HFF-Myc (cell line): ENCODE results near the gene ARHGEF35.
"Not testable (repeated sequence)": the region's sequence is repeated elsewhere in the genome, so short reads cannot be mapped to it uniquely, and the experiment has no call there.

Experiments
- DNase-seq: peaks from one replicate; pipeline ENCODE4 v3.0.0-alpha.2; 2011; ENCODE audit warnings: low read depth; ENCODE audit errors: extremely low read depth
- H3K4me3 ChIP-seq: replicated peaks from 2 replicates; pipeline ENCODE4 v1.5.1; 2011; ENCODE audit warnings: low read depth, mild to moderate bottlenecking, control low read depth, low read length
- TF ChIP-seq, protein P1 (sequence below): IDR thresholded peaks from 2 replicates; pipeline ENCODE4 v1.5.1; 2012; ENCODE audit warnings: mild to moderate bottlenecking, low read depth, low read length, control low read depth; ENCODE audit errors: missing control alignments

The ARHGEF35 gene

DNA sequence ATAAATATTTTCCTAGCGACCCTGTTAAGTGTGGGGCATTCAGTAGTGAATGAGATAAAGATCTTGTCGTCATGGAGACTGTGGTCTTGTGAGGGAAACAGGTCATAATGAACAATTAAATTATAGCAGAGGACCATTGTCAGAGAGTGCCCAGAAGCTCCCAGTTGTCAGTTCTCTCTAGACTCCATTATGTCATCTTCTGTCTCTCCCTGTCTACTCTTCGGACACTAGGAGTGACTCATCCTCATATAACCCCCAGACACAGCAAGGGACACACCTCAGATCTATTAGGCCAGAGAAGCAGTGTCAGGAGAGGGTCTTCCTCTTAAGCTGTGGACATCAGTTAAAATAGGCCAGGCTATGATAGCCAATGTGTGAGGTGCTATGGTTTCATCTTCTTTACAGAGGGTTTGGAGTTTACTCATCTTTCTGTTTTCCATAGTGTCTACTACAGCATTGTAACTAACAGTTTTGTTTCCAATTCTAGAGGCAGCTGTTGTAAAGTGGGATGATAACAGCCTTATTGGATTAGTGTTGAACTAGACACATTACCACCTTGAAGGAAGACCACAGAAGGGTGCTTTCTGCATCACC is 7.0 kb downstream of the ARHGEF35 start:
- not testable (repeated sequence) for H3K4me3 ChIP-seq, DNase-seq

DNA sequence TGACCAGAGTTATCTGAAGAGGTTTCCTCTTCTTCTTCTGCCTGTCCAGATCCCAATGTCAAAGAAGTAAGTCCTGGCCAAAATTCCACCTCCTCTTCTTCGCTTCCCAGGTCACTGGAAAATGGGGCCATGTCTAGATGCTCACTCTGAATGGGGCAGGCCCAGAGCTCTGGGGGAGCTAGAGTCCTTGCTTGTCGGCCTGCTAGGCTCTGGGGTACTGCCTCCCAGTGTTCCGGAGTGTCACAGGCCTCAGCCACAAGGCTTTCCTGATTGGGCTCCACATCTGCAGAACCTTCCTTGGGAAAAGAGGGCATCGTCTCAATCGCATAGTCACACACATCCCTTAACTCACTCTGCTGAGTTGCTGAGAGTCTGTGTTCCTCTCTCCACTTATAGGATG is 7.8 kb downstream of the ARHGEF35 start:
- DNase-seq, H3K4me3 ChIP-seq: not testable (repeated sequence)

DNA sequence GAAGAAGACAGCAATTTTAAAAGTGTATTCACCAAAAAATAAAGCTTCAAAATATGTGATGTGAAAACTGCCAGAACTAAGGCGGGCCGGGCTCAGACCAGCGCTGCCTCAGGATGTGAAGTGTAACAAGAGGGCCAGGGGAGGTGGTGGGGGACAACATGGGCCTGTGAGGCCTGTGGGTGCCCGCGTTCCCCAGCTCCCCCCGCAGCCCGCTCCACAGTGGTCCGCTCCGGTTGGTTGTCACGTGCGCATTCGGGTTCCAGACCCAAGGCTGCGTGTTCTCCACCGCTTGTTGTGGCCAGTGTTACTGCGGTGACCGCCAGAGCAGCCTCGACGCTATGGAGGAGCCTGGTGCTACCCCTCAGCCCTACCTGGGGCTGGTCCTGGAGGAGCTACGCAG is 12.5 kb downstream of the ARHGEF35 start, which contains the start of gene CTAGE4:
Gene CTAGE4 (plus strand): TSS at position 301 of the 400 bp plus-strand sequence. CDS start 38 bp downstream, at position 339.
- not testable (repeated sequence) for DNase-seq, H3K4me3 ChIP-seq

DNA sequence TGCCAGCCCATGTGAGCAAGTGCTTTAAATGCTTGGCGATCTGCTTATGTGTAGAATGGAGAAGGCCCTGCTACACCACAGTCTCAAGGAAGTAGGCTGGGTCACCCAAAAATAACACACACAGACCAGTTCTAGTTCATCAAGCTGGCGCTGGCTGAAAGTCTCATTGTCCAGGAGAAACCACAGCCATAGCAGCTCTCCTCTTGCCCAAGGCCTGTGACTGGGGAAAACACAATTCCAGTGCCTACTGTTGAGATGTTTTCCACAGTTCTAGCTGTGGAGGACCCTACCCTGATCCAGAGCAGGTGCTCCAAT is 16.5 kb downstream of the ARHGEF35 start:
- not testable (repeated sequence) for DNase-seq, H3K4me3 ChIP-seq

DNA sequence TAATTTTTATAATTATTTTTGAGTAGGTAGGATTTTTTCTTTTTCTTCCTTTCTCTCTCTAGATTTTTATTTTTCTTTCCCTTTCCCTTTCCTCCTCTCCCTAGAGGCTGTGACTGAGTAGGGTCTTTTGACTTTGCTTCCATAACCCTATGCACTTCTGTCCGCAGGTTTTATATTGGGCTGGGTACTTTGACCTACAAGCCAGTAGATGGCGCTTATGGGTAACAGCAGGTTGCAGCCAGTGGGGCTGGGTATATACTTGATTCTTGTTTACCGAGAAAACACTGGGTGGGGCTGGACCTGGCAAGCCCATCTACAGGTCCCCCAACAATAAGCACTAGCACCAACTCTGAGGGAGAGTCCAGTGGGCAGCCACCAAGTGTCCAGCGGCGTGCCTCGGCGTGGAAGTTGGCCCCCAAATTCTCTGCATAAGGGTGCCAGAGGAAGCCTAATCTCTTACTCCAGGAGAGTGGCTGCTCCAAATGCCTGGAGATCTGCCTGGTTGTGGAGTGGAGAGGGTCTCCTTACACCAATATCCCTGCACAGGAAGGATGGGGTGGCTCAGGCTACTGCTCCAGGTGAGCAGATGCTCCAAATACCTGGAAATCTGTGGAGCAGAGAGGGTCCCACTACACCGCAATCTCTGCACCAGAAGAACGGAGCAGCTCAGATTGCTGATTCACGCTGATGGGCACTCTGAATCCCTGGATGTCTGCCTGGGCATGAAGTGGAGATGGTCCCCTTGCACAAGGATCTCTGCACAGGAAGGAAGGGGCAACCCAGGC is 17.1 kb downstream of the ARHGEF35 start:
- not testable (repeated sequence) for DNase-seq, H3K4me3 ChIP-seq
- TF ChIP-seq, protein P1, sequence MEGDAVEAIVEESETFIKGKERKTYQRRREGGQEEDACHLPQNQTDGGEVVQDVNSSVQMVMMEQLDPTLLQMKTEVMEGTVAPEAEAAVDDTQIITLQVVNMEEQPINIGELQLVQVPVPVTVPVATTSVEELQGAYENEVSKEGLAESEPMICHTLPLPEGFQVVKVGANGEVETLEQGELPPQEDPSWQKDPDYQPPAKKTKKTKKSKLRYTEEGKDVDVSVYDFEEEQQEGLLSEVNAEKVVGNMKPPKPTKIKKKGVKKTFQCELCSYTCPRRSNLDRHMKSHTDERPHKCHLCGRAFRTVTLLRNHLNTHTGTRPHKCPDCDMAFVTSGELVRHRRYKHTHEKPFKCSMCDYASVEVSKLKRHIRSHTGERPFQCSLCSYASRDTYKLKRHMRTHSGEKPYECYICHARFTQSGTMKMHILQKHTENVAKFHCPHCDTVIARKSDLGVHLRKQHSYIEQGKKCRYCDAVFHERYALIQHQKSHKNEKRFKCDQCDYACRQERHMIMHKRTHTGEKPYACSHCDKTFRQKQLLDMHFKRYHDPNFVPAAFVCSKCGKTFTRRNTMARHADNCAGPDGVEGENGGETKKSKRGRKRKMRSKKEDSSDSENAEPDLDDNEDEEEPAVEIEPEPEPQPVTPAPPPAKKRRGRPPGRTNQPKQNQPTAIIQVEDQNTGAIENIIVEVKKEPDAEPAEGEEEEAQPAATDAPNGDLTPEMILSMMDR, result peak; percentile 27

DNA sequence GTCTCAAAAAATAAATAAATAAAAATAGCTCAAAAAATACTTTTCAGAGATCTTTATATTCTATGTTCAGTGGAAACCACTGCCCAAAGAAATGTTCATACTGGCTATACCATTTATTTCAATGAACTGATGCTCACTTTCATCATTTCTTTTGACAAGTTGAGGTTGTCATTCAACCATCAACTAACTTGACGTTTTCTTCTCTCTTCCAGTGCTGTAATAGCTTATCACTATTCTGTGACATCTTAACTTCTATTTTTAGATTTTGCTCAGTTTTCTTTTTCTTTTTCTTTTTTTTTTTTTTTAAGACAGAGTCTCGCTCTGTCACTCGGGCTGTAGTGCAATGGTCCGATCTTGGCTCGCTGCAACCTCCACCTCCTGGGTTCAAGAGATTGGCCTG is 21.0 kb downstream of the ARHGEF35 start:
- no peak for DNase-seq
- TF ChIP-seq, protein P1, result no peak

DNA sequence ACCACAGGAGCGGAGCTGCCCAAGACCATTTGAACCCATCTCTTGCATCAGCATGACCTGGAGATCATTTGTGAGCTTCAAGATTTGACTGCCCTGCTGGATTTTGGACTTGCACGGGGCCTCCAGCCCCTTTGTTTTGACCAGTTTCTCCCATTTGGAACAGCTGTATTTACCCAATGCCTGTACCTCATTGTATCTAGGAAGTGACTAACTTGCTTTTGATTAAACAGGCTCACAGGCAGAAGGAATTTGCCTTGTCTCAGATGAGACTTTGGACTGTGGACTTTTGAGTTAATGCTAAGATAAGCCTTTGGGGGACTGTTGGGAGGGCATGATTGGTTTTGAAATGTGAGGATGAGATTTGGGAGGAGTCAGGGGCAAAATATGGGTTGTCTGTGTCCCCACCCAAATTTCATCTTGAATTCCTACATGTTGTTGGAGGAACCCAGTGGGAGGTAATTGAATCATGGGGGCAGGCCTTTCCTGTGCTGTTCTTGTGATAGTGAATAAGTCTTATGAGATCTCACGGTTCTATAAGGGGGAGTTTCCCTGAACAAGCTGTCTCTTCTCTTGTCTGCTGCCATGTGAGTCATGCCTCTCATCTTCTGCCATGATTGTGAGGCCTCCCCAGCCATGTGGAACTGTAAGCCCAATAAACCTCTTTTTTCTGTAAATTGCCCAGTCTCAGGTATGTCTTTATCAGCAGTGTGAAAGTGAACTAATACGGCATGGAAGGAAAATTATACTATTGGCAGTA is 23.9 kb downstream of the ARHGEF35 start:
- not testable (repeated sequence) for DNase-seq, H3K4me3 ChIP-seq

More for the DNA sequence above, 21.0 kb downstream of the ARHGEF35 start:
- H3K4me3 ChIP-seq, result no peak overlapping the region

DNA sequence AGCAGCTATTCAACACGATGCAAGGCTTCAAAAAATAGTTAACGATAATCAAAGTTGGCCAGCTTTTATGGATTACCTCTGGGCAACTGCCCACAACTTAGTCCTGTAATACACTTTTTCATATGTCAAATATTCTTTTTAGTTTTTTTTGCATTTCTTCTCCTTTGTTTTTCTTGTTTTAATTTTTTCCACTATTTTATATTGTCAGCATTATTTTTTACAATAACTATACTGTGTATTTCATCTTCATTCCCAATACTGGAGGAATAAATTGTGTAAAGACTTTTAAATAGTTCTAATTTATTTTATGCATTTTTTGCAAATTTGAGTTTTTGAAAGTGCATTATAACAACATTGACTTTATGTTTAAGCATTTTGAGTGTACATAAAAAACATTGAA is 30.8 kb downstream of the ARHGEF35 start:
- TF ChIP-seq, protein P1, result no peak
- H3K4me3 ChIP-seq, result no peak overlapping the region
- no peak for DNase-seq

DNA sequence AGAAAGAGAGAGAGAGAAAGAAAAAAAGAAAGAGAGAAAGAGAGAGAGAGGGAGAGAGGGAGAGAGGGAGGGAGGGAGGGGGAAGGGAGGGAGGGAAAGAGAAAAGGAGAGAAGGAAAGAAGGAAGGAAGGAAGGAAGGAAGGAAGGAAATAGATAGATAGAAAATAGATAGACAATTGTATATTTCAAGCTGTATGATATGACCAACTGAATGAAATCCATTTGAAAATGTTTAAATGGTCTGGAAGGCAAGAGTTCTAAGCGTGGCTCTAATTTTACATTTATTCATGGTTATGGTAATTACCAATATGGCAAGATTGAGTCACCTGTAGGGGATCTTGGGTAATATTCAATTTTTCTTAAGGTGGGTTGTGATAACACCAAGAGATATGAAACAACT is 36.8 kb downstream of the ARHGEF35 start:
- DNase-seq, result no peak
- TF ChIP-seq, protein P1, result no peak
- no peak overlapping the region for H3K4me3 ChIP-seq
